Neural progenitor cell (in vitro differentiated cells): ENCODE results near the gene SAMD1. TPM values are rescaled to one million over a fixed set of nuclear protein-coding genes. Genes with fewer than 3 reads are reported as not detected.

Source experiments
- DNase-seq: peaks from one replicate; pipeline ENCODE4 v3.0.0-alpha.2; 2016; ENCODE audit warnings: low spot score
- H2AFZ ChIP-seq: fragments of 200-600 bp; sonication (generic); replicated peaks from 2 replicates; pipeline ENCODE4 v1.6.1; 2016; ENCODE audit warnings: antibody characterized with exemption
- H3F3A ChIP-seq: fragments of 200-600 bp; sonication (generic); 2 replicates; pipeline ENCODE4 v1.6.1; 2016; ENCODE audit warnings: antibody characterized with exemption, low read depth
- H3K27ac ChIP-seq: fragments of 200-600 bp; sonication (generic); 2 replicates; pipeline ENCODE4 v1.5.1; 2016; ENCODE audit warnings: mild to moderate bottlenecking
- H3K27me3 ChIP-seq: fragments of 200-600 bp; sonication (generic); 2 replicates; pipeline ENCODE4 v1.6.1; 2016; ENCODE audit warnings: mild to moderate bottlenecking, moderate library complexity
- H3K36me3 ChIP-seq: fragments of 200-600 bp; sonication (generic); 2 replicates; pipeline ENCODE4 v1.5.1; 2016
- H3K4me1 ChIP-seq: fragments of 200-600 bp; sonication (generic); 2 replicates; pipeline ENCODE4 v1.6.1; 2016; ENCODE audit warnings: mixed run types
- H3K4me2 ChIP-seq: fragments of 200-600 bp; sonication (generic); 2 replicates; pipeline ENCODE4 v1.6.1; 2016
- H3K4me3 ChIP-seq: fragments of 200-600 bp; sonication (generic); 2 replicates; pipeline ENCODE4 v1.5.1; 2016
- H3K79me2 ChIP-seq: fragments of 200-600 bp; sonication (generic); 2 replicates; pipeline ENCODE4 v1.6.1; 2016; ENCODE audit warnings: low read depth
- H3K9ac ChIP-seq: fragments of 200-600 bp; sonication (generic); 2 replicates; pipeline ENCODE4 v1.6.1; 2016
- H3K9me3 ChIP-seq: fragments of 200-600 bp; sonication (generic); 2 replicates; pipeline ENCODE4 v1.5.1; 2016; ENCODE audit warnings: low read depth
- H4K20me1 ChIP-seq: fragments of 200-600 bp; sonication (generic); 2 replicates; pipeline ENCODE4 v1.6.1; 2016; ENCODE audit warnings: low read depth
- H3K27ac Mint-ChIP-seq: 3 replicates; pipeline ENCODE4 v1.8.0; 2021; ENCODE audit warnings: mixed read lengths
- H3K27me3 Mint-ChIP-seq: 2 replicates; pipeline ENCODE4 v1.8.0; 2022; ENCODE audit warnings: low read depth, mild to moderate bottlenecking, inconsistent platforms, moderate library complexity, mixed read lengths; ENCODE audit not compliant: insufficient read depth
- H3K36me3 Mint-ChIP-seq: 3 replicates; pipeline ENCODE4 v1.8.0; 2021; ENCODE audit warnings: mixed read lengths
- H3K4me1 Mint-ChIP-seq: 3 replicates; pipeline ENCODE4 v1.8.0; 2021; ENCODE audit warnings: mixed read lengths
- H3K4me3 Mint-ChIP-seq: 3 replicates; pipeline ENCODE4 v1.8.0; 2021; ENCODE audit warnings: mild to moderate bottlenecking, moderate library complexity, mixed read lengths
- H3K9me3 Mint-ChIP-seq: 3 replicates; pipeline ENCODE4 v1.8.0; 2020; ENCODE audit warnings: mixed read lengths
- CTCF ChIP-seq: fragments of 200-600 bp; sonication (generic); IDR thresholded peaks from 2 replicates; pipeline ENCODE4 v1.5.1; 2017; ENCODE audit warnings: antibody characterized with exemption, mild to moderate bottlenecking
- EZH2 ChIP-seq: fragments of 200-600 bp; sonication (generic); IDR thresholded peaks from 2 replicates; pipeline ENCODE4 v1.6.1; 2017; ENCODE audit warnings: antibody characterized with exemption, mild to moderate bottlenecking, moderate library complexity
- EZH2phosphoT487 ChIP-seq: fragments of 200-600 bp; sonication (generic); IDR thresholded peaks from 2 replicates; pipeline ENCODE4 v1.6.1; 2017; ENCODE audit warnings: antibody characterized with exemption
- total RNA-seq: library from RNA; depleted of rRNA; stranded (reverse); fragments of >200 nt; gene quantifications from 2 replicates; pipeline ENCODE4 v1.2.3, GENCODE V29; 2015; ENCODE audit warnings: low replicate concordance

SAMD1 gene
- total RNA-seq, 1 donor from 2014 or later = 22.1 TPM

GRCh38 chr19:14056741-14057356 lies 33.7 kb downstream of the SAMD1 start:
- Histone ChIP-seq H3K79me2 (no peaks in the 10 kb centered on the region), H3K4me3 (peak overlapping the region; percentile 48), H3K9me3 (no peaks in the 10 kb centered on the region), H2AFZ (peak overlapping the region; percentile 76), H3F3A (peaks cover 25% of the 10 kb centered on the region), H3K4me1 (no peaks in the 10 kb centered on the region), H3K27ac (no peak overlapping the region), H3K9ac (no peak overlapping the region), H3K27me3 (peaks cover 35% of the 10 kb centered on the region), H3K4me2 (peak overlapping the region; percentile 70), H4K20me1 (no peaks in the 10 kb centered on the region), H3K36me3 (no peaks in the 10 kb centered on the region)
- no peak for TF ChIP-seq CTCF
- peak; percentile 43 for TF ChIP-seq EZH2
- H3K4me3 Mint-ChIP-seq = peak overlapping the region; percentile 80
- no peak overlapping the region for H3K27ac Mint-ChIP-seq
- DNase-seq = no peak
- no peaks in the 10 kb centered on the region for H3K36me3 Mint-ChIP-seq
- no peaks in the 10 kb centered on the region for H3K9me3 Mint-ChIP-seq
- peaks cover 41% of the 10 kb centered on the region for H3K27me3 Mint-ChIP-seq
- peaks cover 31% of the 10 kb centered on the region for H3K4me1 Mint-ChIP-seq

- no peaks in the 10 kb centered on the region for H3K9me3 Mint-ChIP-seq
- Histone ChIP-seq H3K79me2 (no peaks in the 10 kb centered on the region), H3K27me3 (peaks cover 35% of the 10 kb centered on the region)
Measured at GRCh38 chr19:14056069-14056666, 34.4 kb downstream of the SAMD1 start.

GRCh38 chr19:14055396-14055795 lies 35.2 kb downstream of the SAMD1 start:
- Histone ChIP-seq H3K9ac (no peak overlapping the region), H3F3A (peaks cover 25% of the 10 kb centered on the region), H3K4me1 (no peaks in the 10 kb centered on the region), H3K4me3 (no peak overlapping the region), H2AFZ (no peak overlapping the region), H3K4me2 (no peak overlapping the region), H3K79me2 (no peaks in the 10 kb centered on the region), H4K20me1 (no peaks in the 10 kb centered on the region), H3K27me3 (peaks cover 35% of the 10 kb centered on the region), H3K27ac (no peak overlapping the region), H3K36me3 (no peaks in the 10 kb centered on the region), H3K9me3 (no peaks in the 10 kb centered on the region)
- H3K36me3 Mint-ChIP-seq = no peaks in the 10 kb centered on the region
- H3K27me3 Mint-ChIP-seq = peaks cover 41% of the 10 kb centered on the region
- H3K4me1 Mint-ChIP-seq = peaks cover 31% of the 10 kb centered on the region
- H3K9me3 Mint-ChIP-seq = no peaks in the 10 kb centered on the region
- TF ChIP-seq EZH2phosphoT487 = no peak
- no peak for TF ChIP-seq EZH2
- no peak for TF ChIP-seq CTCF
- no peak overlapping the region for H3K4me3 Mint-ChIP-seq
- peak overlapping the region; percentile 52 for H3K27ac Mint-ChIP-seq
- DNase-seq = no peak

More at GRCh38 chr19:14056069-14056666, 34.4 kb downstream of the SAMD1 start:
- H3K4me3 Mint-ChIP-seq = no peak overlapping the region
- no peak for DNase-seq
- TF ChIP-seq EZH2phosphoT487 = no peak
- Histone ChIP-seq H3K9me3 (no peaks in the 10 kb centered on the region), H3K36me3 (no peaks in the 10 kb centered on the region), H3K27ac (no peak overlapping the region), H2AFZ (no peak overlapping the region), H4K20me1 (no peaks in the 10 kb centered on the region), H3K4me2 (no peak overlapping the region), H3K4me3 (no peak overlapping the region), H3K4me1 (no peaks in the 10 kb centered on the region), H3F3A (peaks cover 25% of the 10 kb centered on the region), H3K9ac (no peak overlapping the region)
- H3K4me1 Mint-ChIP-seq = peaks cover 31% of the 10 kb centered on the region
- no peak overlapping the region for H3K27ac Mint-ChIP-seq
- H3K27me3 Mint-ChIP-seq = peaks cover 43% of the 10 kb centered on the region
- H3K36me3 Mint-ChIP-seq = no peaks in the 10 kb centered on the region

- Mint-ChIP-seq H3K36me3 (no peaks in the 10 kb centered on the region), H3K9me3 (no peaks in the 10 kb centered on the region), H3K4me3 (no peak overlapping the region), H3K4me1 (peaks cover 26% of the 10 kb centered on the region), H3K27me3 (peaks cover 36% of the 10 kb centered on the region), H3K27ac (no peak overlapping the region)
- peaks cover 25% of the 10 kb centered on the region for H3F3A ChIP-seq
- H2AFZ ChIP-seq = no peak overlapping the region
- no peak for DNase-seq
- no peak overlapping the region for H3K4me3 ChIP-seq
- TF ChIP-seq EZH2phosphoT487 (no peak), EZH2 (no peak), CTCF (no peak)
- no peaks in the 10 kb centered on the region for H3K4me1 ChIP-seq
- H3K27me3 ChIP-seq = peaks cover 31% of the 10 kb centered on the region
- H3K79me2 ChIP-seq = no peaks in the 10 kb centered on the region
- no peaks in the 10 kb centered on the region for H4K20me1 ChIP-seq
- H3K27ac ChIP-seq = no peak overlapping the region
- H3K36me3 ChIP-seq = no peaks in the 10 kb centered on the region
- H3K9ac ChIP-seq = no peak overlapping the region
- no peak overlapping the region for H3K4me2 ChIP-seq
- H3K9me3 ChIP-seq = no peaks in the 10 kb centered on the region
Measured at GRCh38 chr19:14054721-14055120, 35.8 kb downstream of the SAMD1 start.
